Measurements from ENCODE around the gene NTM. TPM values are rescaled to one million over a fixed set of nuclear protein-coding genes. Genes with fewer than 3 reads are reported as not detected.

The NTM gene
- total RNA-seq, 4 donors from 2014 or later, result 1.4 to 5.7 TPM; not detected in 2

DNA sequence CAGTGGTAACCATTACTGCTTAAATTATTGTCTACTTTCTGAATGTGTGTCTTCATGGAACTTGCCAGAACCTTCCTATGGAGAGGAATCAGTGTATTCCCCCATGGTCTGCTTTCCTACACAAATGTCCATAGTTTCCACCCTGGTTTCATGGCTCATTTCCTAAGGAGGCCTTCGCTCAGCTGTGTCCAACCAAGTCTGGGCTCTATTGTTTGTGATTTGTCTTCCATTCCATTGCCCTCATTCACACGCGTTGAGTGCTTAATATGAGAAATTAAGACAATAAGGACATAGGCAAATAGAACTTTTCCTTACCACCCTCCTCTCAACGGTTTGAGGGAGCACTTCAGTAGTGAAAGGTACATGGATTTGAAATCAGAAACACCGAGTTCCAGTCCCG, 510.6 kb downstream of the NTM start:
- intact Hi-C loops (cut with DNase I; ENCODE audit: low total_unique reads), result no loop called here
- Histone ChIP-seq H3K27me3 (no peaks in the 10 kb centered on the region), H3K9me3 (no peaks in the 10 kb centered on the region), H3K27ac (no peak overlapping the region), H3K36me3 (no peaks in the 10 kb centered on the region), H3K4me1 (no peaks in the 10 kb centered on the region), H3K4me3 (no peak overlapping the region)
- no peak for DNase-seq
- TF ChIP-seq, protein P1, sequence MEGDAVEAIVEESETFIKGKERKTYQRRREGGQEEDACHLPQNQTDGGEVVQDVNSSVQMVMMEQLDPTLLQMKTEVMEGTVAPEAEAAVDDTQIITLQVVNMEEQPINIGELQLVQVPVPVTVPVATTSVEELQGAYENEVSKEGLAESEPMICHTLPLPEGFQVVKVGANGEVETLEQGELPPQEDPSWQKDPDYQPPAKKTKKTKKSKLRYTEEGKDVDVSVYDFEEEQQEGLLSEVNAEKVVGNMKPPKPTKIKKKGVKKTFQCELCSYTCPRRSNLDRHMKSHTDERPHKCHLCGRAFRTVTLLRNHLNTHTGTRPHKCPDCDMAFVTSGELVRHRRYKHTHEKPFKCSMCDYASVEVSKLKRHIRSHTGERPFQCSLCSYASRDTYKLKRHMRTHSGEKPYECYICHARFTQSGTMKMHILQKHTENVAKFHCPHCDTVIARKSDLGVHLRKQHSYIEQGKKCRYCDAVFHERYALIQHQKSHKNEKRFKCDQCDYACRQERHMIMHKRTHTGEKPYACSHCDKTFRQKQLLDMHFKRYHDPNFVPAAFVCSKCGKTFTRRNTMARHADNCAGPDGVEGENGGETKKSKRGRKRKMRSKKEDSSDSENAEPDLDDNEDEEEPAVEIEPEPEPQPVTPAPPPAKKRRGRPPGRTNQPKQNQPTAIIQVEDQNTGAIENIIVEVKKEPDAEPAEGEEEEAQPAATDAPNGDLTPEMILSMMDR (IDR thresholded peaks at IDR 0.05), result no peak
- TF ChIP-seq POLR2A (IDR thresholded peaks at IDR 0.05), result no peak

DNA sequence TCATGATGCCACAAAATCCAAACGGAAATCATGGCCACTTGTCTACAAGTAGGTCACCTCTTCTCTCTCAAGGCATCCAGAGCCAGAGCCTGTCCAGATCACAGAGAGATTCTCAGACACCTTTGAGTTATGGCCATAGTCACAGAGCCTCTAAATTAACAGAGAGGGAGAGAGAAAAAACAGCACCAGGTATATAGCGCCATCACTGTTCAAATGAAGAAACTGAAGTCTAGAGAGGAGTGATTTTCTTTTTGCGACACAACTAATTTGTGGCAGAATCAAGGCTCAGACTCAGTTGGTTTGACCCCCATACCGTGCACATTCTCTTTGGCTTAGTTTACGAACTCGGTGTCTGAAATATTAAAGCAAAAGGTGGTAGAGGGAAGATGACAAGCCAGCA, 512.9 kb downstream of the NTM start:
- no peaks in the 10 kb centered on the region for H3K27me3 ChIP-seq
- intact Hi-C loops (cut with DNase I; ENCODE audit: low total_unique reads), result no loop called here
- TF ChIP-seq POLR2A (IDR thresholded peaks at IDR 0.05), result no peak
- no peaks in the 10 kb centered on the region for H3K9me3 ChIP-seq
- H3K4me3 ChIP-seq, result no peak overlapping the region
- DNase-seq, result no peak
- no peaks in the 10 kb centered on the region for H3K36me3 ChIP-seq
- H3K27ac ChIP-seq, result no peak overlapping the region
- H3K4me1 ChIP-seq, result peaks cover 0 to 2% of the 10 kb centered on the region in 2 donors

DNA sequence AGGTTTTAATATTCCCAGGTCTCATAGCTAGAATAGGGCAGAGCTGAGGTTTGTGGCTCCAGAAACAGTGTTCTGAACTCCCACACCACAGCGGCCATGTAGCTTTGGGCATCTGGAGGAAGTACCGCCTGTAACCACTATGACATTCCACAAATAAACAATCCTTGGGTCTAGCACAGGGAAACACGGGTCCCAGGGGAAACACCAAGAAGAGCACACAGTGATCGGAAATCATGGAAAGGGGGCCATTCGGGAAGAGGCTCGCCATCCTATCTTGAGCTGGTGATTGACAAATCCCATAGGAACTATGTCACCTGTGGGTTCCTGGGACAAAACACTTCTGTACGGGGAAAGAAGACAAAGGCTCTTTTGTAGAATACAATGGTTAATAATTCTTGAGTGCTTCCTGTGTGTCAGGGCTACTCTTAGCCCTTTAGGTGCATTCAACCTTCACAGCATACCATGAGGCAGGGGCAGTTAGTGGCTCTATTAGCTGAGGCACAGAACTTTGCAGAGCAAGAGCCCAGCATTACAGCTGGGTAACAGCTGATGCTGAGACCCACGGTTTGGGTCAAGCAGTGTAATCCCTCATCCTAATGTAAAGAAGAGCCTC, 514.2 kb downstream of the NTM start:
- peaks cover 0 to 13% of the 10 kb centered on the region in 2 donors for H3K4me1 ChIP-seq
- no peak for DNase-seq
- TF ChIP-seq, protein P1 (IDR thresholded peaks at IDR 0.05), result no peak
- no peak for TF ChIP-seq POLR2A (IDR thresholded peaks at IDR 0.05)
- H3K27me3 ChIP-seq, result no peaks in the 10 kb centered on the region
- no peaks in the 10 kb centered on the region for H3K9me3 ChIP-seq
- intact Hi-C loops (cut with DNase I; ENCODE audit: low total_unique reads), result no loop called here
- no peak overlapping the region for H3K4me3 ChIP-seq
- H3K36me3 ChIP-seq, result no peaks in the 10 kb centered on the region
- H3K27ac ChIP-seq, result no peak overlapping the region

DNA sequence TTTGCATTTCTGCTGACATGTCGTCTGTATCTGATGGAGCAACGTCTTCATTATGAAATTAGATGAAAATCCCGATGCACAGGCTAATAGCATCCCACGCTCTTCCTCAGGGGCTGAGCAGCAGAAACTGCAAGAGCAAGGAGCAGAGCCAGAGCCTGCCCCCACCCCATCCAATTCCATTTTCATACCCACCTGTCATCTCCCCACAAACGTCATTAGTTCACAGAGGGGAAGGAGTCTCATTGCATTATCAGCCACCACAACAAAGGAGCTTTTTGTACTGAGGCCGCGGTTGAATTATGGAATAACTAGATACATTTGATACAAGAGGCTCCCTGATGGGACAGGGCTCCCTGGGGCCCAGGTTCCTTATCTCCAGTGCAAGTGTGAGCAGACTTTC, 515.0 kb downstream of the NTM start:
- intact Hi-C loops (cut with DNase I; ENCODE audit: low total_unique reads), result no loop called here
- TF ChIP-seq POLR2A (IDR thresholded peaks at IDR 0.05), result no peak
- TF ChIP-seq, protein P1 (IDR thresholded peaks at IDR 0.05), result no peak
- no peak for DNase-seq
- H3K9me3 ChIP-seq, result no peaks in the 10 kb centered on the region
- H3K27ac ChIP-seq, result no peak overlapping the region
- no peaks in the 10 kb centered on the region for H3K27me3 ChIP-seq
- H3K4me3 ChIP-seq, result no peak overlapping the region
- no peaks in the 10 kb centered on the region for H3K36me3 ChIP-seq
- H3K4me1 ChIP-seq, result peaks cover 0 to 13% of the 10 kb centered on the region in 2 donors

DNA sequence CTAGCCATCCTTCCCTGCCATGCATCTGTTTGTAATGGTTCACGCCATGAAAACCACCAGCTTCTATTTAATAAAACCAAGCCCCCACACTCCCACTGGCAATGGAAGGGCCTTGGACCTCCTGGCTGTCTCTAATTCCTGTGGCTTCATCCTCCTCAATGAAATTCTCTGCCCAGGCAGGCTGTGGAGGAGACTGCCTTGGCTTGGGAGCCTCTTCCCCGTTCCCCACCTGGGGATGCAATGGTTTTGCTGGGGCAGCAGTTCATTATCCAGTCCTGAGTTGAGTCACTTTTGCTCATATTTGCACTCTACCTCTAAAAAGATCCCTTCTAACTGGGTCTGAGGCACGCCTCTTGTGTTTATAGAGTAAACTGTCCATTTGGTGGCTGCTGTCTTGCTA, 515.8 kb downstream of the NTM start:
- TF ChIP-seq POLR2A (IDR thresholded peaks at IDR 0.05), result no peak
- TF ChIP-seq, protein P1 (IDR thresholded peaks at IDR 0.05), result no peak
- Histone ChIP-seq H3K27me3 (no peaks in the 10 kb centered on the region), H3K4me1 (peaks cover 0 to 13% of the 10 kb centered on the region in 2 donors), H3K36me3 (no peaks in the 10 kb centered on the region), H3K4me3 (no peak overlapping the region), H3K9me3 (no peaks in the 10 kb centered on the region), H3K27ac (no peak overlapping the region)
- intact Hi-C loops (cut with DNase I; ENCODE audit: low total_unique reads), result no loop called here
- DNase-seq, result no peak

Measured in uterus (tissue), 4 donors.